Putamen (tissue), 1 donor: ENCODE data around the gene NDOR1.

Experiments
- DNase-seq: peaks from one replicate; pipeline ENCODE4 v3.0.0-alpha.2; 2016; ENCODE audit warnings: low spot score

Gene NDOR1

GRCh38 chr9:137220317-137221094 lies 15.0 kb downstream of the NDOR1 start:
- DNase-seq: no peak

- DNase-seq: no peak
These were observed 15.6 kb downstream of the NDOR1 start for GRCh38 chr9:137221095-137221505.

- DNase-seq: no peak
These were observed 16.1 kb downstream of the NDOR1 start for GRCh38 chr9:137221506-137222111.

- no peak for DNase-seq
These were observed 16.9 kb downstream of the NDOR1 start, which contains the start of gene RNF208 for GRCh38 chr9:137222190-137223077. TSS of gene RNF208 (minus strand) at chr9:137222240. CDS start at chr9:137221212, 1,028 bp downstream.

GRCh38 chr9:137223078-137223970 lies 17.8 kb downstream of the NDOR1 start:
- peak; percentile 97 for DNase-seq

GRCh38 chr9:137224830-137225694 lies 19.6 kb downstream of the NDOR1 start, which contains the start of gene CYSRT1:
TSS of gene CYSRT1 (plus strand) at chr9:137225174. CDS start at chr9:137225622, 448 bp downstream.
- DNase-seq: no peak

GRCh38 chr9:137225699-137226331 lies 20.3 kb downstream of the NDOR1 start:
- no peak for DNase-seq

- no peak for DNase-seq
These were observed 21.0 kb downstream of the NDOR1 start for GRCh38 chr9:137226338-137227053.

- DNase-seq: no peak
These were observed 21.8 kb downstream of the NDOR1 start, which contains the start of gene RNF224 for GRCh38 chr9:137227054-137227852. TSS of gene RNF224 (plus strand) at chr9:137227502. CDS start at chr9:137228336, 834 bp downstream.

GRCh38 chr9:137227853-137228505 lies 22.5 kb downstream of the NDOR1 start:
- no peak for DNase-seq

- no peak for DNase-seq
These were observed 23.0 kb downstream of the NDOR1 start for GRCh38 chr9:137228506-137228967.

GRCh38 chr9:137228968-137229896 lies 23.7 kb downstream of the NDOR1 start:
- DNase-seq: no peak

- no peak for DNase-seq
These were observed 24.6 kb downstream of the NDOR1 start for GRCh38 chr9:137229903-137230704.

- no peak for DNase-seq
These were observed 25.3 kb downstream of the NDOR1 start, which contains the start of gene SLC34A3 for GRCh38 chr9:137230705-137231371. TSS of gene SLC34A3 (plus strand) at chr9:137230901. CDS start at chr9:137231703, 802 bp downstream.
